SW 1271 (cell line): ENCODE measurements around the gene BDP1.
"Not testable (repeated sequence)": the region's sequence is repeated elsewhere in the genome, so short reads cannot be mapped to it uniquely, and the experiment has no call there.

Source experiments
- DNase-seq, 2 experiments: peaks; one replicate each; lab custom pipeline; 2025; lab: John Stamatoyannopoulos, UW

The BDP1 gene

DNA sequence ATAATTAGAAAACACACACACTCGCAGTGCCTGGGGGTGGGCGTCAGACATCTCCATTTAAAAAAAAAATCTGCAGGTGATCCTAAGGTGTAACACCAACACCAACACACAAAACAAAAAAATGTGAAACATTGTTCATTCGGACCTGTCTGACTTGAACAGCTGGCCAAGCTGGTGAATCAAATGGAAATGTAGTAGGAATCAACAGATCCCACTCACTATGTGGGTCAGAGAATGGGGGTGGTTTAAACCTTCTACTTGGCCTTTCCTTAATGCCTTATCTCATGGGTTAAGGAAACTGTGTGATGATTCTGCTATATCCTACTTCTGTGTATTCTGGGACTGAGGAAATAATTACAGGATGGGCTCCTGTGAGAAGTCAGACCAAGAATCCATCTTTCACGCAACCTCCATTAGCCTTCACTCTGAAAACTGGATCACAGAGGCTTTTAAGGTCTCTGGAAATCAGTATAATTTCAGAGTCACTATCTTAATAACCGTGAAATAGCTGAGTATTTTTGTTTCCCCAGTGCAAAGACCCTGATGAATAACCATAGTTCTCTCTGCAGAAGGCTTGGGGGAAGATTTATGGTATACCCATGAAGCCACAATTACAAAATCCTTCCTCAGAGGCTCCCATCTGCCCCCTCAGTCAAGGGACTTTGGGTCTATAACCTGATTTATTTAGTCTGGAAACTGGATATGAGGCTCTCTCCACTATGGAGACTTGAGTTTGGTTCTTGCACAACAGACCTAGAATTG, 114.5 kb downstream of the BDP1 start:
- no peak for DNase-seq

GRCh38 chr5:71571811-71572210, 116.4 kb downstream of the BDP1 start:
- not testable (repeated sequence) for DNase-seq

GRCh38 chr5:71573591-71573990, 118.1 kb downstream of the BDP1 start:
- DNase-seq, result no peak

GRCh38 chr5:71575588-71575987, 120.1 kb downstream of the BDP1 start:
- DNase-seq, result not testable (repeated sequence)

GRCh38 chr5:71576241-71576640, 120.8 kb downstream of the BDP1 start:
- DNase-seq, result no peak

GRCh38 chr5:71577839-71578238, 122.4 kb downstream of the BDP1 start:
- not testable (repeated sequence) for DNase-seq

- no peak for DNase-seq
These were observed 127.6 kb downstream of the BDP1 start for GRCh38 chr5:71582945-71583584.

GRCh38 chr5:71586052-71586940, 130.8 kb downstream of the BDP1 start:
- DNase-seq, result peak; percentile 90 to 93

GRCh38 chr5:71586941-71587765, 131.7 kb downstream of the BDP1 start, which contains the start of gene MCCC2:
Gene MCCC2 (plus strand): TSS chr5:71587340. CDS start chr5:71587426, 86 bp downstream.
- peak; percentile 96 to 97 for DNase-seq

DNA sequence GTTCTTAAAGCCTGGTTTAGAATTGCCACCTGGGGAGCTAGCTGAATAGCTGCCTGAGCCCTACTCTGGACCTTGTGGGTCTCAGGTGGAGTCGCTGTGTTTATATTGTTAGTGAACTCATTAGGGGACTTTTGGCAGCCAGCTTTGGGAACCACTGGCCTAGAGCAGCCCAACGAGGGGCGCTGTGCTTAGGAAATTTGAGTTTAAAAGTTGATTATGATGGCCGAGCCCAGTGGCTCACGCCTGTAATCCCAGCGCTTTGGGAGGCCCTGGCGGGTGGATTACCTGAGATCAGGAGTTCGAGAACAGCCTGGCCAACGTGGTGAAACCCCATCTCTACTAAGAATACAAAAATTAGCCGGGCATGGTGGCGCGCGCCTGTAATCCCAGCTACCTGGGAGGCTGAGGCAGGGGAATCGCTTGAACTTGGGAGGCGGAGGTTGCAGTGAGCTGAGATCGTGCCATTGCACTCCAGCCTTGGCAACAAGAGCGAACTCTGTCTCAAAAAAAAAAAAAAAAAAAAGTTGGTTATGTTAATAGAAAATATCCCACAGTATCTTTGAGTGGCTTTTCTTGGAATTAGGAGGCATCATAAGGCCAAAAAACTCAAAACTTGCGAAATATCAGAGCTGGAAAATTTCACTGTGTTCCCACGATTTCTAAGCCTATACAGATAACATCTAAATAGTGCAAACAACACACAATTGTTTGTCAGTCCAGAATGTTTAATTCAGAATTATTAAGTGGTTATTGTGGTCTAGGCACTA, 132.5 kb downstream of the BDP1 start:
- peak in 1 of 2 experiments; percentile 57 for DNase-seq

DNA sequence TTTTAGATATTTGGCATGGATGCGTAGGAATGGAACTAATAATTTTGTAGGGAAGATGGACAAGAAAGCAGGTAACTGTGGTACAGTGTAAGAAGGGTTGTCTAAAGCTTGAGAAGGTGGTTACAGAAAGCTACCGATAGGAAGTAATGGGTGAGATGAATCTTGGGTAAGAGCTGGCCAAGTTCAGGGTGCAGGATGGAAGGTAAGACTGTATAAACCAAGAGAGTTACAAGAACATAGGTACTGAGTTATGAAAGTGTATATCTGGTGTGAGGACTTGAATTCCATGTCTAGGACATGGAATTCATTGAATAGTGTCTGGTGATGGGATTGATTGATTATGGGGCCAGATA, 133.1 kb downstream of the BDP1 start:
- no peak for DNase-seq

- DNase-seq, result no peak
These were observed 134.5 kb downstream of the BDP1 start for GRCh38 chr5:71589903-71590302.

- DNase-seq, result no peak
These were observed 135.6 kb downstream of the BDP1 start for GRCh38 chr5:71591100-71591499.

- no peak for DNase-seq
These were observed 140.7 kb downstream of the BDP1 start for GRCh38 chr5:71596169-71596568.

DNA sequence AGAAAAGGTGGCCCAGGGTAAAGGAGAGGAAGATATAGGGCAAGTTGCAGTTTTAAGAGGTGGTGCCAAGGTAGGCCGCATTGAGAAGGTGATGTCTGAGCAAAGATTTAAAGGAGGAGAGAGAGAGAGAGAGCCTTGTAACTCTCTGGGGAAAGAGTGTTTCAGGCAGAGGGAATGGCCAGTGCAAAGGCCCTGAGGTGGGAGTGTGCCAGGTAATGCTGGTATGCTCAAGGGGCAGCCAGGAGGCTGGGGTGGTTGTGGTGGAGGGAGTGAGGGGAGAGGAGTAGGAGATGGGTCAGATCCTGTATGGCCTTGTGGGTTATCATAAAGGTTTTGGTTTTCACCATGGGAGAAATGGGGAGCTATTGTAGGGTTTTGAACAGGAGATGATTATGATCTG, 141.6 kb downstream of the BDP1 start:
- DNase-seq, result no peak

DNA sequence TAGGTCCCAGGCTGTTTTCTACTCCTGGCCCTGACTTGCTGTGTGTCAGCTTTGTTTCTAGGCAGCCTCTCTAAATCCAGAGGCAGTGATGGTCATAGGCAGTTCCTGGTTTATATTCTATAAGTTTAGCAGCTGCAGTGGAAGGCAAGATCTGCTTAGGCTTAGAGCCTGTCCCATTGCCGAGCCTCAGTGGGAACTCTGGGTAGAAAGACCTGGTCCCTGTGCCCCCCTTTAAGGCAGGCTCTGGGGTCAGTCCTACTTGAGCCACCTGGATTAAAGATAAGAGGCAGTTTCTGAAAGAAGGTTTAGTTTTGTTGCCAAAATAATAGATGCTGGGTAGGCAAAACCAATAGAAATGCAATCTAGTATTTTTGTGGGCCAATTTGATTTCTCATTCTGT, 145.3 kb downstream of the BDP1 start:
- no peak for DNase-seq

- DNase-seq, result peak; percentile 83 to 97
These were observed 146.0 kb downstream of the BDP1 start for GRCh38 chr5:71601222-71602026.

DNA sequence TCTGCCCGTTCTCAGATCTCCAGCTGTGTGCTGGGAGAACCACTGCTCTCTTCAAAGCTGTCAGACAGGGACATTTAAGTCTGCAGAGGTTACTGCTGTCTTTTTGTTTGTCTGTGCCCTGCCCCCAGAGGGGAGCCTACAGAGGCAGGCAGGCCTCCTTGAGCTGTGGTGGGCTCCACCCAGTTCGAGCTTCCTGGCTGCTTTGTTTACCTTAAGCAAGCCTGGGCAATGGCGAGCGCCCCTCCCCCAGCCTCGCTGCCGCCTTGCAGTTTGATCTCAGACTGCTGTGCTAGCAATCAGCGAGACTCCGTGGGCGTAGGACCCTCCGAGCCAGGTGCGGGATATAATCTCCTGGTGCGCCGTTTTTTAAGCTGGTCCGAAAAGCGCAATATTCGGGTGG, 154.5 kb downstream of the BDP1 start:
- not testable (repeated sequence) for DNase-seq

GRCh38 chr5:71615809-71616208, 160.4 kb downstream of the BDP1 start:
- DNase-seq, result no peak
